Measurements from ENCODE around the gene C4orf33. TPM values are rescaled to one million over a fixed set of nuclear protein-coding genes. Genes with fewer than 3 reads are reported as not detected.

Gene C4orf33
- total RNA-seq, 2 experiments from 2014 or later: 11.8 to 18.6 TPM

- Histone ChIP-seq H3K27ac (ENCODE audit: low read depth, low read length, poor library complexity, severe bottlenecking) (no peak overlapping the region), H3K4me3 (ENCODE audit: low read depth, low read length, poor library complexity, severe bottlenecking) (no peak overlapping the region), H3K4me1 (ENCODE audit: insufficient read depth, low read length, poor library complexity, severe bottlenecking) (no peaks in the 10 kb centered on the region), H4K20me1 (ENCODE audit: insufficient read depth, low read length) (no peaks in the 10 kb centered on the region), H2AFZ (ENCODE audit: low read length) (no peak overlapping the region), H3K4me2 (ENCODE audit: low read length) (no peak overlapping the region), H3K79me2 (ENCODE audit: insufficient read depth, low read depth, low read length) (no peaks in the 10 kb centered on the region), H3K9me2 (ENCODE audit: insufficient read depth, low read length) (no peaks in the 10 kb centered on the region), H3K9me3 (ENCODE audit: low read length) (no peaks in the 10 kb centered on the region), H3K36me3 (ENCODE audit: insufficient read depth, low read length) (no peaks in the 10 kb centered on the region)
- intact Hi-C loops (cut with micrococcal nuclease; ENCODE audit: unreplicated experiment): no loop called here
- POLR2A ChIA-PET: interaction anchor here (0.6 kb wide), 2 partner anchors 43 to 605 kb away, joined by 3 read pairs; no protein-coding TSS in a partner anchor
- no TSS peak for BruUV-seq (replicated peaks)
- CTCF ChIA-PET (ENCODE audit: unreplicated experiment): no interaction called here
- DNase-seq (ENCODE audit: low spot score): no peak
- TF ChIP-seq CTCF (conservative IDR thresholded peaks at IDR 0.05; ENCODE audit: low read length) (no peak), EZH2phosphoT487 (IDR thresholded peaks at IDR 0.05; ENCODE audit: borderline replicate concordance, low read depth, low read length) (no peak)
Observed at GRCh38 chr4:129131343-129131742, 35.4 kb downstream of the C4orf33 start.

- Histone ChIP-seq H3K4me3 (ENCODE audit: low read depth, low read length, poor library complexity, severe bottlenecking) (no peak overlapping the region), H3K27ac (ENCODE audit: low read depth, low read length, poor library complexity, severe bottlenecking) (no peak overlapping the region), H4K20me1 (ENCODE audit: insufficient read depth, low read length) (no peaks in the 10 kb centered on the region), H2AFZ (ENCODE audit: low read length) (no peak overlapping the region), H3K4me2 (ENCODE audit: low read length) (no peak overlapping the region), H3K79me2 (ENCODE audit: insufficient read depth, low read depth, low read length) (no peaks in the 10 kb centered on the region), H3K36me3 (ENCODE audit: insufficient read depth, low read length) (no peaks in the 10 kb centered on the region), H3K4me1 (ENCODE audit: insufficient read depth, low read length, poor library complexity, severe bottlenecking) (no peaks in the 10 kb centered on the region), H3K9me2 (ENCODE audit: insufficient read depth, low read length) (no peaks in the 10 kb centered on the region), H3K9me3 (ENCODE audit: low read length) (no peaks in the 10 kb centered on the region)
- BruUV-seq (replicated peaks): no TSS peak
- CTCF ChIA-PET (ENCODE audit: unreplicated experiment): no interaction called here
- TF ChIP-seq CTCF (conservative IDR thresholded peaks at IDR 0.05; ENCODE audit: low read length): no peak
- no peak for TF ChIP-seq EZH2phosphoT487 (IDR thresholded peaks at IDR 0.05; ENCODE audit: borderline replicate concordance, low read depth, low read length)
- POLR2A ChIA-PET: no interaction called here
- intact Hi-C loops (cut with micrococcal nuclease; ENCODE audit: unreplicated experiment): no loop called here
- no peak for DNase-seq (ENCODE audit: low spot score)
Observed at GRCh38 chr4:129136433-129136832, 40.5 kb downstream of the C4orf33 start.

GRCh38 chr4:129138810-129139496, 43.0 kb downstream of the C4orf33 start:
- CTCF ChIA-PET (ENCODE audit: unreplicated experiment): no interaction called here
- Histone ChIP-seq H3K9me3 (ENCODE audit: low read length) (no peaks in the 10 kb centered on the region), H3K4me1 (ENCODE audit: insufficient read depth, low read length, poor library complexity, severe bottlenecking) (no peaks in the 10 kb centered on the region), H4K20me1 (ENCODE audit: insufficient read depth, low read length) (no peaks in the 10 kb centered on the region), H3K4me2 (ENCODE audit: low read length) (no peak overlapping the region), H3K4me3 (ENCODE audit: low read depth, low read length, poor library complexity, severe bottlenecking) (no peak overlapping the region), H3K9me2 (ENCODE audit: insufficient read depth, low read length) (no peaks in the 10 kb centered on the region), H3K27ac (ENCODE audit: low read depth, low read length, poor library complexity, severe bottlenecking) (no peak overlapping the region), H3K36me3 (ENCODE audit: insufficient read depth, low read length) (no peaks in the 10 kb centered on the region), H3K79me2 (ENCODE audit: insufficient read depth, low read depth, low read length) (no peaks in the 10 kb centered on the region), H2AFZ (ENCODE audit: low read length) (no peak overlapping the region)
- intact Hi-C loops (cut with micrococcal nuclease; ENCODE audit: unreplicated experiment): no loop called here
- BruUV-seq (replicated peaks): no TSS peak
- TF ChIP-seq CTCF (conservative IDR thresholded peaks at IDR 0.05; ENCODE audit: low read length) (no peak), EZH2phosphoT487 (IDR thresholded peaks at IDR 0.05; ENCODE audit: borderline replicate concordance, low read depth, low read length) (no peak)
- POLR2A ChIA-PET: interaction anchor here (0.5 kb wide), 1 partner anchor 224 kb away, joined by 3 read pairs; no protein-coding TSS in a partner anchor
- no peak for DNase-seq (ENCODE audit: low spot score)
